Epithelial cell of esophagus (primary cell): ENCODE measurements around the gene GDPD4.

Source experiments
- DNase-seq: peaks from one replicate; pipeline ENCODE4 v3.0.0; 2010; ENCODE audit warnings: low read depth
- H3K4me3 ChIP-seq: 2 replicates; pipeline ENCODE4 v1.5.1; 2011; ENCODE audit warnings: mild to moderate bottlenecking, low read length, control low read depth
- CTCF ChIP-seq: IDR thresholded peaks from 2 replicates; pipeline ENCODE4 v1.5.1; 2011; ENCODE audit warnings: low read depth, mild to moderate bottlenecking, low read length, control low read depth, inconsistent platforms; ENCODE audit not compliant: insufficient read depth; ENCODE audit errors: missing control alignments

Gene GDPD4

GRCh38 chr11:77213589-77214428 lies 87.7 kb downstream of the GDPD4 start:
- no peak for TF ChIP-seq CTCF

GRCh38 chr11:77213029-77213579 lies 88.4 kb downstream of the GDPD4 start:
- DNase-seq = no peak
- no peak overlapping the region for H3K4me3 ChIP-seq
- no peak for TF ChIP-seq CTCF

More at GRCh38 chr11:77213589-77214428, 87.7 kb downstream of the GDPD4 start:
- H3K4me3 ChIP-seq = no peak overlapping the region
- DNase-seq = no peak

- no peak for DNase-seq
- TF ChIP-seq CTCF = no peak
- no peak overlapping the region for H3K4me3 ChIP-seq
Measured at GRCh38 chr11:77212314-77213007, 89.0 kb downstream of the GDPD4 start.

- no peak for TF ChIP-seq CTCF
- no peak overlapping the region for H3K4me3 ChIP-seq
- DNase-seq = no peak
Measured at GRCh38 chr11:77211594-77212251, 89.8 kb downstream of the GDPD4 start.

- no peak for DNase-seq
- no peak overlapping the region for H3K4me3 ChIP-seq
- no peak for TF ChIP-seq CTCF
Measured at GRCh38 chr11:77211040-77211451, 90.4 kb downstream of the GDPD4 start.

GRCh38 chr11:77209663-77210062 lies 91.8 kb downstream of the GDPD4 start:
- no peak for TF ChIP-seq CTCF
- H3K4me3 ChIP-seq = no peak overlapping the region
- no peak for DNase-seq
